Measurements from ENCODE around the gene MSRB1.

GRCh38 chr16:1912215-1912543, 30.8 kb downstream of the MSRB1 start:
- TF ChIP-seq CTCF (IDR thresholded peaks at IDR 0.05; ENCODE audit: low read depth, low read length, poor library complexity, severe bottlenecking) (no peak), EZH2phosphoT487 (IDR thresholded peaks at IDR 0.05; ENCODE audit: borderline replicate concordance, low read length) (no peak)

Data from DOHH2 (cell line).